IPS-18a (cell line): Measurements from ENCODE around the gene SPDEF.

Experiments used
- H3K27ac ChIP-seq: one replicate; pipeline ENCODE4 v1.5.1; 2013; ENCODE audit warnings: low read length
- H3K27me3 ChIP-seq: one replicate; pipeline ENCODE4 v1.6.1; 2013; ENCODE audit warnings: mild to moderate bottlenecking, low read length; ENCODE audit not compliant: control insufficient read depth, insufficient read depth
- H3K36me3 ChIP-seq: one replicate; pipeline ENCODE4 v1.6.1; 2013; ENCODE audit warnings: low read depth, low read length; ENCODE audit not compliant: control insufficient read depth
- H3K4me1 ChIP-seq: one replicate; pipeline ENCODE4 v1.6.1; 2013; ENCODE audit warnings: low read depth, low read length; ENCODE audit not compliant: control insufficient read depth
- H3K4me3 ChIP-seq: one replicate; pipeline ENCODE4 v1.5.1; 2013; ENCODE audit warnings: low read length
- H3K9ac ChIP-seq: one replicate; pipeline ENCODE4 v1.6.1; 2013; ENCODE audit warnings: mild to moderate bottlenecking, low read length, moderate library complexity
- H3K9me3 ChIP-seq: one replicate; pipeline ENCODE4 v1.6.1; 2013; ENCODE audit warnings: low read depth, low read length; ENCODE audit not compliant: control insufficient read depth

Gene SPDEF

GRCh38 chr6:34560366-34561226 lies 4.5 kb upstream of the SPDEF start:
- no peaks in the 10 kb centered on the region for H3K36me3 ChIP-seq
- no peaks in the 10 kb centered on the region for H3K27me3 ChIP-seq
- H3K9me3 ChIP-seq, result no peaks in the 10 kb centered on the region
- peaks cover 4% of the 10 kb centered on the region for H3K4me1 ChIP-seq
- H3K27ac ChIP-seq, result no peak overlapping the region
- H3K9ac ChIP-seq, result no peak overlapping the region
- H3K4me3 ChIP-seq, result no peak overlapping the region

- no peak overlapping the region for H3K4me3 ChIP-seq
- H3K4me1 ChIP-seq, result peaks cover 4% of the 10 kb centered on the region
- H3K9ac ChIP-seq, result no peak overlapping the region
- H3K27ac ChIP-seq, result no peak overlapping the region
- no peaks in the 10 kb centered on the region for H3K27me3 ChIP-seq
- no peaks in the 10 kb centered on the region for H3K36me3 ChIP-seq
- no peaks in the 10 kb centered on the region for H3K9me3 ChIP-seq
Observed at GRCh38 chr6:34559651-34560365, 3.7 kb upstream of the SPDEF start.

- Histone ChIP-seq H3K27ac (no peak overlapping the region), H3K9me3 (no peaks in the 10 kb centered on the region), H3K36me3 (no peaks in the 10 kb centered on the region), H3K27me3 (no peaks in the 10 kb centered on the region), H3K9ac (no peak overlapping the region), H3K4me1 (peaks cover 4% of the 10 kb centered on the region), H3K4me3 (no peak overlapping the region)
Observed at GRCh38 chr6:34558172-34558714, 2.1 kb upstream of the SPDEF start.

- no peak overlapping the region for H3K4me3 ChIP-seq
- no peaks in the 10 kb centered on the region for H3K27me3 ChIP-seq
- H3K27ac ChIP-seq, result no peak overlapping the region
- no peaks in the 10 kb centered on the region for H3K9me3 ChIP-seq
- no peak overlapping the region for H3K9ac ChIP-seq
- no peaks in the 10 kb centered on the region for H3K36me3 ChIP-seq
- H3K4me1 ChIP-seq, result peaks cover 4% of the 10 kb centered on the region
Observed at GRCh38 chr6:34557228-34557627, 1.1 kb upstream of the SPDEF start.

GRCh38 chr6:34556493-34556892 lies 364 bp upstream of the SPDEF start:
- no peaks in the 10 kb centered on the region for H3K36me3 ChIP-seq
- H3K4me3 ChIP-seq, result no peak overlapping the region
- no peaks in the 10 kb centered on the region for H3K27me3 ChIP-seq
- H3K9ac ChIP-seq, result no peak overlapping the region
- H3K27ac ChIP-seq, result no peak overlapping the region
- H3K4me1 ChIP-seq, result peaks cover 4% of the 10 kb centered on the region
- H3K9me3 ChIP-seq, result no peaks in the 10 kb centered on the region

GRCh38 chr6:34555328-34555727 lies 801 bp downstream of the SPDEF start:
- no peak overlapping the region for H3K27ac ChIP-seq
- no peak overlapping the region for H3K9ac ChIP-seq
- H3K4me1 ChIP-seq, result peaks cover 3% of the 10 kb centered on the region
- no peaks in the 10 kb centered on the region for H3K27me3 ChIP-seq
- no peaks in the 10 kb centered on the region for H3K9me3 ChIP-seq
- no peaks in the 10 kb centered on the region for H3K36me3 ChIP-seq
- no peak overlapping the region for H3K4me3 ChIP-seq

GRCh38 chr6:34555007-34555322 lies 1.2 kb downstream of the SPDEF start:
- Histone ChIP-seq H3K9ac (no peak overlapping the region), H3K9me3 (no peaks in the 10 kb centered on the region), H3K4me1 (no peaks in the 10 kb centered on the region), H3K27ac (no peak overlapping the region), H3K4me3 (no peak overlapping the region), H3K27me3 (no peaks in the 10 kb centered on the region), H3K36me3 (no peaks in the 10 kb centered on the region)

GRCh38 chr6:34554291-34555006 lies 1.7 kb downstream of the SPDEF start:
- no peaks in the 10 kb centered on the region for H3K36me3 ChIP-seq
- no peak overlapping the region for H3K9ac ChIP-seq
- no peak overlapping the region for H3K4me3 ChIP-seq
- H3K4me1 ChIP-seq, result no peaks in the 10 kb centered on the region
- no peaks in the 10 kb centered on the region for H3K27me3 ChIP-seq
- no peak overlapping the region for H3K27ac ChIP-seq
- H3K9me3 ChIP-seq, result no peaks in the 10 kb centered on the region

- H3K27me3 ChIP-seq, result no peaks in the 10 kb centered on the region
- H3K4me3 ChIP-seq, result no peak overlapping the region
- no peaks in the 10 kb centered on the region for H3K9me3 ChIP-seq
- H3K36me3 ChIP-seq, result no peaks in the 10 kb centered on the region
- no peak overlapping the region for H3K9ac ChIP-seq
- H3K4me1 ChIP-seq, result no peaks in the 10 kb centered on the region
- no peak overlapping the region for H3K27ac ChIP-seq
Observed at GRCh38 chr6:34553750-34554149, 2.4 kb downstream of the SPDEF start.

GRCh38 chr6:34553146-34553545 lies 3.0 kb downstream of the SPDEF start:
- no peaks in the 10 kb centered on the region for H3K4me1 ChIP-seq
- H3K27me3 ChIP-seq, result no peaks in the 10 kb centered on the region
- no peak overlapping the region for H3K27ac ChIP-seq
- no peaks in the 10 kb centered on the region for H3K36me3 ChIP-seq
- no peak overlapping the region for H3K4me3 ChIP-seq
- H3K9ac ChIP-seq, result no peak overlapping the region
- no peaks in the 10 kb centered on the region for H3K9me3 ChIP-seq

GRCh38 chr6:34552620-34553019 lies 3.5 kb downstream of the SPDEF start:
- H3K9ac ChIP-seq, result no peak overlapping the region
- H3K4me1 ChIP-seq, result no peaks in the 10 kb centered on the region
- no peak overlapping the region for H3K27ac ChIP-seq
- H3K36me3 ChIP-seq, result no peaks in the 10 kb centered on the region
- no peak overlapping the region for H3K4me3 ChIP-seq
- no peaks in the 10 kb centered on the region for H3K9me3 ChIP-seq
- no peaks in the 10 kb centered on the region for H3K27me3 ChIP-seq
